Fibroblast of mammary gland (primary cell): ENCODE results near the gene IL1R2.
A peak's percentile ranks its signal among the peaks of the same experiment; 100 is the strongest.

Experiments used
- DNase-seq: peaks from one replicate; pipeline ENCODE4 v3.0.0-alpha.2; 2010; ENCODE audit warnings: low read depth
- H3K4me3 ChIP-seq: 2 replicates; pipeline ENCODE4 v1.5.1; 2011; ENCODE audit warnings: low read depth, mild to moderate bottlenecking, low read length, moderate library complexity; ENCODE audit not compliant: control insufficient read depth
- CTCF ChIP-seq: conservative IDR thresholded peaks from 2 replicates; pipeline ENCODE4 v1.5.1; 2011; ENCODE audit warnings: low read depth, low read length, inconsistent platforms; ENCODE audit not compliant: control insufficient read depth, insufficient read depth

The IL1R2 gene

GRCh38 chr2:102006886-102007278 lies 15.1 kb downstream of the IL1R2 start:
- H3K4me3 ChIP-seq, result no peak overlapping the region
- no peak for TF ChIP-seq CTCF
- DNase-seq, result no peak

GRCh38 chr2:102008490-102008889 lies 16.7 kb downstream of the IL1R2 start:
- no peak overlapping the region for H3K4me3 ChIP-seq
- no peak for DNase-seq
- TF ChIP-seq CTCF, result no peak

- no peak for DNase-seq
- no peak for TF ChIP-seq CTCF
- no peak overlapping the region for H3K4me3 ChIP-seq
These were observed 17.8 kb downstream of the IL1R2 start for GRCh38 chr2:102009557-102009956.

GRCh38 chr2:102010902-102011301 lies 19.1 kb downstream of the IL1R2 start:
- no peak overlapping the region for H3K4me3 ChIP-seq
- DNase-seq, result no peak
- no peak for TF ChIP-seq CTCF

GRCh38 chr2:102012061-102012614 lies 20.4 kb downstream of the IL1R2 start:
- H3K4me3 ChIP-seq, result no peak overlapping the region
- DNase-seq, result no peak
- no peak for TF ChIP-seq CTCF

- no peak for TF ChIP-seq CTCF
- DNase-seq, result peak; percentile 69
- H3K4me3 ChIP-seq, result no peak overlapping the region
These were observed 21.7 kb downstream of the IL1R2 start for GRCh38 chr2:102013206-102014040.
